GM19099 (cell line): Measurements from ENCODE around the gene MSL3B.

ENCODE experiments used
- POLR2A ChIP-seq: IDR thresholded peaks from 3 replicates; pipeline ENCODE4 v1.6.1; 2011; ENCODE audit warnings: low read depth; ENCODE audit not compliant: insufficient read length; ENCODE audit errors: extremely low read depth

The MSL3B gene

DNA sequence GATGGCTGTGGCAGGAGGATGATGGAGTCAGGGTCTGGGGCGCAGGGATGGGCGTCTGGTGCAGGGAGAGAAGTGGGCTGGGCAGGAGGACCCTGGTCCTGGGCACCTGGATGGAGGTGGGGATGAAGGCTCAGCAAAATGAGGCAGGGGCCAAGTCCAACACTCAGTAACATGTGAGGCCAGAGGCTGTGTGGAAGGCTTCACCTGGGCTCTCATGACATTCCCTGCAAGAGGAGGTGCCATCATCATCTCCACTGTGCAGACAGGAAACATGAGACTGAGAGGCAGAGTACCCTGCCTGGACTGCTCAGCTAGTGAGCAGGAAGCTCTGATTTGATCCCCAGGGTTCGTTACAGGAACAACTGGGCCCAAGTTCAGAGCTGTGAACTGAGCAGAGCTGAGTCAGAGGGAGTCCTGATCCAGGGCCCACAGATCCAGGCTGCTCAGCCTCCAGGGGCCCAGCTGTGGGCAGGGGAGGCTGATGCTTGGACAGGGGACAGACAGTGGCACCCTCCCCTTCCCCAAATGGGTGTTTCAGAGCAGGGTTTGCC is 50.8 kb downstream of the MSL3B start:
- TF ChIP-seq POLR2A, result no peak

DNA sequence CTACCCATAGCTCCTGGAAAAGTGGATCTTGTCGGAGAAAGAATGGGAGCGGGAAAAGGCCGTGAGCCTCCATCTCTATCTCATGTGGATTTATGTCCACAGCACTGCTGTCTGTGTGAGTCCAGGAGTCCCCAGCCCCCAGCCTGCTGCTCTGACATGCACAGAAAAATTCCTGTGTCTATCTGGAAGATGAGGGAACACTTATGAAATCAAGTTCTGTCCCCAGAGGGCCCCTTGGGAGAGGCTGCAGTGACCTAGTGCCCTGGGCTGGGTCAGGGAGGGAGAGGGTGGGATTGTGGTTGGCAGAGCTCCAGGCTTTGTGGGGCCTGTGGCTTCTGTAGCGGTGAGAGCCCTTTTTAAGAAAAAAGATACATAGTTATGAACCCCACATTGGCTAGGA is 51.4 kb downstream of the MSL3B start:
- TF ChIP-seq POLR2A, result no peak

DNA sequence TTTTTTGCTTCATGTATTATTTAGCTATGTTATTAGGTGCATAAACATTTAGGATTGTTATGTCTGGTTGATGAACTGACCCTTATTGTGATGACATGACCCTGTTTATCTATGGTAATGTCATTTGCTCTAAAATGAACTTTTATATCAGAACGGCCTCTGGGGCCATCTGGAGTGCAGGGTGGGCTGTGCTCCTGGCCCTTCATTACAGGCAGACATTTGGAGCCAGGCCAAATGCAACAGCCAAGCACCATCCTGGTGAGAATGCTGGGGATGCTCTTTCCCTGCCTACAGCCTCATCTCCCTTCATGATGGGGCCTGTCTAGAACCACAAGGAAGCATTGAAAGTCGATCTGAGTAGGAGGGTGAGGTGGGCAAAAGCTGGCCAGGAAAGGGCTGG is 51.9 kb downstream of the MSL3B start:
- TF ChIP-seq POLR2A, result no peak

DNA sequence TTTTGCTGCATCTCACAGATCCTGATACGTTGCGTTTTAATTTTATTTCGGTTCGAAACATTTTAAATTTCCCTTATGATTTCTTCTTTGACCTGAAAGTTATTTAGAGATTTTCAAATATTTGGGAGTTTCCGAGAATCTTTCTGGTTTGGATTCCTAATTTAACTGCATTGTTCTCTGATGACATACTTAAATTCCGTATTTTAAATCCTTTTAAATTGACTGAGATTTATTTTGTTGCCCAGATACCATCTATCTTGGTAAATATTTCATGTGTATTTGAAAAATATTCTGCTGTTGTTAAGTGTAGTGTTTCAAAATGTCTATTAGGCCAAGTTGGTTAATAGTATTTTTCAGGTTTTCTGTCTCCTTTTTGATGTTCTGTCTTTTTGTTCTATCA is 52.3 kb downstream of the MSL3B start:
- TF ChIP-seq POLR2A, result no peak
